Loucy (cell line): Measurements from ENCODE around the gene RNLS.

Experiments
- H2AFZ ChIP-seq: fragments of 200-600 bp; sonication (generic); 2 replicates; pipeline ENCODE4 v1.6.0; 2016; ENCODE audit warnings: antibody characterized with exemption, mild to moderate bottlenecking, low read length, moderate library complexity
- H3F3A ChIP-seq: fragments of 200-600 bp; 2 replicates; pipeline ENCODE4 v1.6.0; 2016; ENCODE audit warnings: antibody characterized with exemption, low read depth, mild to moderate bottlenecking
- H3K27me3 ChIP-seq: fragments of 200-600 bp; sonication (generic); 2 replicates; pipeline ENCODE4 v1.6.1; 2014; ENCODE audit warnings: low read length, mild to moderate bottlenecking; ENCODE audit not compliant: insufficient read depth, poor library complexity, severe bottlenecking
- H3K36me3 ChIP-seq: fragments of 200-600 bp; sonication (generic); 2 replicates; pipeline ENCODE4 v1.6.1; 2016; ENCODE audit warnings: low read length; ENCODE audit not compliant: insufficient read depth
- H3K4me1 ChIP-seq: fragments of 200-600 bp; sonication (generic); 2 replicates; pipeline ENCODE4 v1.5.1; 2014; ENCODE audit warnings: low read length, mild to moderate bottlenecking; ENCODE audit not compliant: insufficient read depth, poor library complexity, severe bottlenecking
- H3K4me2 ChIP-seq: fragments of 200-600 bp; sonication (generic); 2 replicates; pipeline ENCODE4 v1.6.0; 2014; ENCODE audit warnings: antibody characterized with exemption, low read length, low read depth, mild to moderate bottlenecking; ENCODE audit not compliant: poor library complexity, severe bottlenecking
- H3K4me3 ChIP-seq: fragments of 200-600 bp; sonication (generic); 2 replicates; pipeline ENCODE4 v1.5.1; 2014; ENCODE audit warnings: low read length, mild to moderate bottlenecking, mixed read lengths; ENCODE audit not compliant: poor library complexity, severe bottlenecking
- H3K79me2 ChIP-seq: fragments of 200-600 bp; sonication (generic); 2 replicates; pipeline ENCODE4 v1.6.1; 2014; ENCODE audit warnings: low read length; ENCODE audit not compliant: insufficient read depth
- H3K9ac ChIP-seq: fragments of 200-600 bp; sonication (generic); 2 replicates; pipeline ENCODE4 v1.6.0; 2014; ENCODE audit warnings: mild to moderate bottlenecking, low read depth, low read length, moderate library complexity; ENCODE audit not compliant: poor library complexity, severe bottlenecking
- H3K9me2 ChIP-seq: fragments of 200-600 bp; sonication (generic); replicated peaks from 2 replicates; pipeline ENCODE4 v1.6.1; 2016; ENCODE audit warnings: low read depth, low read length, mixed read lengths
- H3K9me3 ChIP-seq: fragments of 200-600 bp; sonication (generic); 2 replicates; pipeline ENCODE4 v1.6.1; 2014; ENCODE audit warnings: mild to moderate bottlenecking, antibody characterized with exemption, low read length, low read depth; ENCODE audit not compliant: insufficient read depth
- H4K20me1 ChIP-seq: fragments of 200-600 bp; sonication (generic); 2 replicates; pipeline ENCODE4 v1.6.0; 2014; ENCODE audit warnings: antibody characterized with exemption, low read length, mild to moderate bottlenecking; ENCODE audit not compliant: insufficient read depth, poor library complexity, severe bottlenecking
- EZH2phosphoT487 ChIP-seq: fragments of 200-600 bp; IDR thresholded peaks from 2 replicates; pipeline ENCODE4 v1.6.1; 2018; ENCODE audit warnings: antibody characterized with exemption, mild to moderate bottlenecking, moderate library complexity, borderline replicate concordance
- TF ChIP-seq, protein P1 (sequence below): fragments of 200-600 bp; sonication (generic); conservative IDR thresholded peaks from 2 replicates; pipeline ENCODE4 v1.5.1; 2014; ENCODE audit warnings: mild to moderate bottlenecking, antibody characterized with exemption, low read length

The RNLS gene

DNA sequence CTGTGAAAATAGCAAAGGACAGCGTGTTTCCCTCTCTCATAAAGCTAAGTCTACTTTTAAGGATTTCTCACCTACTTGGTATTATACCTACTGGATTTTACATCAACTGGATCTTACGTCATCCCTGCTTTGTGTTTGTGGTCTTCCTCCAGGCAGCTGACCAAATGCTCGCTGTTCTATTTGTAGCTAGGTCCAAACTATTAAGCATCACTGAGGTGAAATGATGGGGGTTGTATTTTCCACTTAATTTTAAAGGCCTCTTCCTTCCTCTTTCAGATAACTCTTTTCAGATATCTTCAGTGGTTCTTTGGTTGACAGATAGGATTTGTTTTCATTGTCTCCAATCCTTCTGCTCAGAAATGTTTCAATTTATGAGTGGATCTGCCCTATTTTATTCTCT is 169.7 kb downstream of the RNLS start:
- Histone ChIP-seq H3K9me3 (no peaks in the 10 kb centered on the region), H3K4me1 (peaks cover 52% of the 10 kb centered on the region), H4K20me1 (no peaks in the 10 kb centered on the region), H3F3A (no peaks in the 10 kb centered on the region), H3K4me3 (no peak overlapping the region), H3K27me3 (no peaks in the 10 kb centered on the region), H2AFZ (no peak overlapping the region), H3K79me2 (no peaks in the 10 kb centered on the region), H3K9me2 (no peaks in the 10 kb centered on the region), H3K9ac (no peak overlapping the region), H3K36me3 (no peaks in the 10 kb centered on the region), H3K4me2 (peak overlapping the region; percentile 43)
- TF ChIP-seq, protein P1, sequence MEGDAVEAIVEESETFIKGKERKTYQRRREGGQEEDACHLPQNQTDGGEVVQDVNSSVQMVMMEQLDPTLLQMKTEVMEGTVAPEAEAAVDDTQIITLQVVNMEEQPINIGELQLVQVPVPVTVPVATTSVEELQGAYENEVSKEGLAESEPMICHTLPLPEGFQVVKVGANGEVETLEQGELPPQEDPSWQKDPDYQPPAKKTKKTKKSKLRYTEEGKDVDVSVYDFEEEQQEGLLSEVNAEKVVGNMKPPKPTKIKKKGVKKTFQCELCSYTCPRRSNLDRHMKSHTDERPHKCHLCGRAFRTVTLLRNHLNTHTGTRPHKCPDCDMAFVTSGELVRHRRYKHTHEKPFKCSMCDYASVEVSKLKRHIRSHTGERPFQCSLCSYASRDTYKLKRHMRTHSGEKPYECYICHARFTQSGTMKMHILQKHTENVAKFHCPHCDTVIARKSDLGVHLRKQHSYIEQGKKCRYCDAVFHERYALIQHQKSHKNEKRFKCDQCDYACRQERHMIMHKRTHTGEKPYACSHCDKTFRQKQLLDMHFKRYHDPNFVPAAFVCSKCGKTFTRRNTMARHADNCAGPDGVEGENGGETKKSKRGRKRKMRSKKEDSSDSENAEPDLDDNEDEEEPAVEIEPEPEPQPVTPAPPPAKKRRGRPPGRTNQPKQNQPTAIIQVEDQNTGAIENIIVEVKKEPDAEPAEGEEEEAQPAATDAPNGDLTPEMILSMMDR, result no peak
- no peak for TF ChIP-seq EZH2phosphoT487

DNA sequence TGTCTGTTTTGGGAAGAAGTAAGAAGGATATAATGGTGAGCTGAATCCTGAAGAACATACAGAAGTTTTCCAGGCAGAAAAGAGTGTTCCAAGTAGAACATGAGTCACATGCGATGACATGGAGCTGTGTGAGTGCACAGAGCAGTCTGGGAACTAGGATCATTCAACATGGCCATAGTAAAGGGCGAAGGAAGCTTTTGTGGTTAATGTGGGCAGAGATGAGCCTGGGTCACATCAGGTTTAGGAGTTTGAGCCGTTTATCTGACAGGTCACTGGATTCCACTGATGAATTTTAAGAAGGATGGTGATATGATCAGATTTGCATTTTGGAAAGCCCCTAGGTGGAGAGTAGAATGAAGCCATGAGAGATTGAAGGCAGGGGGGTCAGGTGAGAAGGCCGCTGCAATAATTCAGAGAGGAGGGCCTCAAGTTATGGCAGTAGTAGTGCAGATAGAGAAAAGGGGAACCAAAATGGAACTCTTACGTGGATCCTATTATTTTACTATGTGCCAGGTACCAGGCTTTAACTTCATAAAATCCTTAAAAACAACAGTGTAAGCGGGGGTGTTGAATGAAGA is 171.3 kb downstream of the RNLS start:
- no peak overlapping the region for H2AFZ ChIP-seq
- no peak overlapping the region for H3K4me3 ChIP-seq
- no peaks in the 10 kb centered on the region for H3K79me2 ChIP-seq
- peak overlapping the region; percentile 30 for H3K4me2 ChIP-seq
- no peak for TF ChIP-seq EZH2phosphoT487
- TF ChIP-seq, protein P1, result no peak
- H3K9me2 ChIP-seq, result no peaks in the 10 kb centered on the region
- H3K9ac ChIP-seq, result no peak overlapping the region
- no peaks in the 10 kb centered on the region for H3K36me3 ChIP-seq
- no peaks in the 10 kb centered on the region for H3K9me3 ChIP-seq
- H3K27me3 ChIP-seq, result no peaks in the 10 kb centered on the region
- no peaks in the 10 kb centered on the region for H3F3A ChIP-seq
- peaks cover 52% of the 10 kb centered on the region for H3K4me1 ChIP-seq
- H4K20me1 ChIP-seq, result no peaks in the 10 kb centered on the region

DNA sequence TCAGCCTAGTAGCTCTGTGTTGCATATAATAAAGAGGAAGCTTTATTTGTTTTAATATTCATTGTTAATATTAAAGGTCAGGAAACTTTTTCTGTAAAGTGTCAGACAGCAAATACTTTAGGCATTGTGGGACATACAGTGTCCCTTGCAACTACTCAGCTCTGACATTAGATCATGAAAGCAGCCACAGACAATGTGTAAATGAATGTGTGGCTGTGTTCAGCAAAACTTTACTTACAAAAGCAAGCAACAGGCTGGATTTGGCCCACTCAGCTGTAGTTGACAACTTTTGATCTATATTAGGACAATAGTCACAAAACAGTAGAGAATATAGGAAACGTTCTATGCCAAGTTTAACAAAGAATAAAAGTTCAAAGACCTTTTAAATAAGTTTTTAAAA is 173.3 kb downstream of the RNLS start:
- Histone ChIP-seq H2AFZ (no peak overlapping the region), H3K4me2 (no peak overlapping the region), H3K79me2 (no peaks in the 10 kb centered on the region), H3K9me3 (no peaks in the 10 kb centered on the region), H3K9ac (no peak overlapping the region), H3K4me3 (no peak overlapping the region), H3K4me1 (peaks cover 43% of the 10 kb centered on the region), H4K20me1 (no peaks in the 10 kb centered on the region), H3K36me3 (no peaks in the 10 kb centered on the region), H3K9me2 (no peaks in the 10 kb centered on the region), H3F3A (no peaks in the 10 kb centered on the region), H3K27me3 (no peaks in the 10 kb centered on the region)
- TF ChIP-seq, protein P1, result no peak
- no peak for TF ChIP-seq EZH2phosphoT487
